ENCODE data around the gene CAP2. TPM values are rescaled to one million over a fixed set of nuclear protein-coding genes. Genes with fewer than 3 reads are reported as not detected.

The CAP2 gene
- total RNA-seq, 1 experiment from 2014 or later = 7.2 TPM

GRCh38 chr6:17457405-17457804, 64.0 kb downstream of the CAP2 start:
- POLR2A ChIA-PET = no interaction called here
- no peak for TF ChIP-seq ELF4 (CRISPR knock-in tag; IDR thresholded peaks at IDR 0.05; ENCODE audit: low read depth)
- TF ChIP-seq EMX1 (CRISPR knock-in tag; IDR thresholded peaks at IDR 0.05) = no peak
- no peak for TF ChIP-seq SMAD4 (CRISPR knock-in tag; IDR thresholded peaks at IDR 0.05)
- no peak overlapping the region for H3K4me3 Mint-ChIP-seq

GRCh38 chr6:17457956-17458355, 64.6 kb downstream of the CAP2 start:
- Mint-ChIP-seq H3K27me3 (ENCODE audit: low read depth) (no peaks in the 10 kb centered on the region), H3K4me3 (no peak overlapping the region), H3K36me3 (peaks cover 2% of the 10 kb centered on the region; the same call in 1 of the 2 replicates), H3K9me3 (peaks cover 3% of the 10 kb centered on the region; the same call in 1 of the 2 replicates), H3K27ac (no peak overlapping the region), H3K4me1 (peaks cover 17% of the 10 kb centered on the region)
- ATAC-seq (no peak), DNase-seq (ENCODE audit: low spot score) (no peak)
- TF ChIP-seq USF2 (CRISPR knock-in tag; IDR thresholded peaks at IDR 0.05) = no peak
- TF ChIP-seq AR (CRISPR knock-in tag; IDR thresholded peaks at IDR 0.05) = no peak
- TF ChIP-seq PREB (CRISPR knock-in tag; IDR thresholded peaks at IDR 0.05; ENCODE audit: borderline replicate concordance) = no peak
- TF ChIP-seq SMAD4 (CRISPR knock-in tag; IDR thresholded peaks at IDR 0.05) = no peak
- no peak for TF ChIP-seq CREM (CRISPR knock-in tag; IDR thresholded peaks at IDR 0.05)
- no peak for TF ChIP-seq ZBTB21 (CRISPR knock-in tag; IDR thresholded peaks at IDR 0.05; ENCODE audit: borderline replicate concordance)
- no peak for TF ChIP-seq ZNF281 (CRISPR knock-in tag; IDR thresholded peaks at IDR 0.05)
- TF ChIP-seq ZNF396 (CRISPR knock-in tag; IDR thresholded peaks at IDR 0.05; ENCODE audit: borderline replicate concordance) = no peak
- ChIA-PET CTCF (interaction anchor here (0.7 kb wide), 1 partner anchor 134 kb away, joined by 3 read pairs; no protein-coding TSS in a partner anchor), POLR2A (no interaction called here)

More at GRCh38 chr6:17457405-17457804, 64.0 kb downstream of the CAP2 start:
- Mint-ChIP-seq H3K9me3 (peaks cover 3% of the 10 kb centered on the region; the same call in 1 of the 2 replicates), H3K27me3 (ENCODE audit: low read depth) (no peaks in the 10 kb centered on the region), H3K27ac (no peak overlapping the region), H3K36me3 (peaks cover 2% of the 10 kb centered on the region; the same call in 1 of the 2 replicates), H3K4me1 (peaks cover 17% of the 10 kb centered on the region)
- CTCF ChIA-PET = no interaction called here
- DNase-seq (ENCODE audit: low spot score) (no peak), ATAC-seq (no peak)

- ATAC-seq = no peak
Observed at GRCh38 chr6:17458966-17459365, 65.6 kb downstream of the CAP2 start.

More at GRCh38 chr6:17458966-17459365, 65.6 kb downstream of the CAP2 start:
- no peak for TF ChIP-seq ATF1 (CRISPR knock-in tag; IDR thresholded peaks at IDR 0.05)
- no peak for TF ChIP-seq E2F4 (CRISPR knock-in tag; IDR thresholded peaks at IDR 0.05; ENCODE audit: borderline replicate concordance, low read depth)
- no peak for TF ChIP-seq TCF7 (CRISPR knock-in tag; IDR thresholded peaks at IDR 0.05; ENCODE audit: low read depth)
- ChIA-PET CTCF (no interaction called here), POLR2A (no interaction called here)
- Mint-ChIP-seq H3K9me3 (peaks cover 3% of the 10 kb centered on the region; the same call in 1 of the 2 replicates), H3K4me1 (peaks cover 17% of the 10 kb centered on the region), H3K27me3 (ENCODE audit: low read depth) (no peaks in the 10 kb centered on the region), H3K4me3 (no peak overlapping the region), H3K36me3 (peaks cover 2% of the 10 kb centered on the region; the same call in 1 of the 2 replicates), H3K27ac (no peak overlapping the region)
- DNase-seq (ENCODE audit: low spot score) = no peak
